ENCODE measurements around the gene SRA1. TPM values are rescaled to one million over a fixed set of nuclear protein-coding genes. Genes with fewer than 3 reads are reported as not detected.

Gene SRA1
- total and polyA plus RNA-seq, 2 of the 8 experiments (the other 6 are each of a cell fraction or from before 2014, with no cell fraction given), result 27.4 to 39.4 TPM

DNA sequence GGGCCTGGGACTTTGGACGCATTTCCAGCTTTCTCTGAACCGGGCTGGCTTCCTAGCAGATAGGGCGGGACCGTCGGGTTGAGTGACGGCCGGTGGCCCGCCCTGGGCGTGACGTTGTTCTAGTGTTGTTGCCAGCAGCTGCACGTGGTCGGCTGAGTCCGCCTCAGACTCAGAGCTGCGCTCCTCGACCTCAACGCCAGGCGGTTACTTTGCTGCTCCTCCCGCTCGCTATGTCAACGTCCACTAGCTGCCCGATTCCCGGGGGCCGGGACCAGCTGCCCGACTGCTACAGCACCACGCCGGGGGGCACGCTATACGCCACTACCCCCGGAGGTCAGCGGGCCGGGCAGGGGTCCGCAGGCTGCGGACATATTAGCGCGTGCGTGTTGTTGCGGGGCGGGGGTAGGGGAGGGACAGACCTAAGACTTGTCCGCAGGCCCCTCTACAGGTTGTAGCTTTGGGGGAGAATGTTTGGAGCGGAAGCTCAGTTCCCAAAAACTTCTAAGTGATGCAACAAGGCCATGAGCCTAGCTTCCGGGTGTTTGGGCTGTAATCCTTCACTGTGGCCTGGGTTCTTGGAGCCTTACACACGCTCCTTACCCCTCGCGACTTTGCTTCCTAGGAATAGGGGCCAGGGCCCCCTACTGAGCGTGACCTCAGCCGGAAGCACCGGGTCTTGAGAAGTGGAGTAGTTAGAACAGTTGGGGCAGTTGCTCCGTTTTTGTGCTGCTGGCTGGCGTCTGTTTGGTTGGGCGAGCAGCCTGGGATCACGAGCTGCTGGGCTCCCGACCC is 9.6 kb downstream of the SRA1 start, which contains the start of gene EIF4EBP3 (continued):
- TF ChIP-seq, protein P1, sequence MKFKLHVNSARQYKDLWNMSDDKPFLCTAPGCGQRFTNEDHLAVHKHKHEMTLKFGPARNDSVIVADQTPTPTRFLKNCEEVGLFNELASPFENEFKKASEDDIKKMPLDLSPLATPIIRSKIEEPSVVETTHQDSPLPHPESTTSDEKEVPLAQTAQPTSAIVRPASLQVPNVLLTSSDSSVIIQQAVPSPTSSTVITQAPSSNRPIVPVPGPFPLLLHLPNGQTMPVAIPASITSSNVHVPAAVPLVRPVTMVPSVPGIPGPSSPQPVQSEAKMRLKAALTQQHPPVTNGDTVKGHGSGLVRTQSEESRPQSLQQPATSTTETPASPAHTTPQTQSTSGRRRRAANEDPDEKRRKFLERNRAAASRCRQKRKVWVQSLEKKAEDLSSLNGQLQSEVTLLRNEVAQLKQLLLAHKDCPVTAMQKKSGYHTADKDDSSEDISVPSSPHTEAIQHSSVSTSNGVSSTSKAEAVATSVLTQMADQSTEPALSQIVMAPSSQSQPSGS (IDR thresholded peaks at IDR 0.05; ENCODE audit: low read length), result peak; percentile 54; the same call in 1 of the 2 replicates
- TF ChIP-seq RAD21 (IDR thresholded peaks at IDR 0.05 in 1 of 2, conservative IDR thresholded peaks at IDR 0.05 in 1 of 2; ENCODE audit: low read depth in 2 of 2, low read length in 2 of 2) (peak; percentile 35 to 43), SP4 (IDR thresholded peaks at IDR 0.05; ENCODE audit: low read length) (peak; percentile 96)

Measured in H1 (cell line).